22Rv1 (cell line): ENCODE results near the gene BPIFB2.

ENCODE experiments used
- H3K27ac ChIP-seq: fragments of 450-650 bp; 2 replicates; pipeline ENCODE4 v1.5.1; 2017
- CTCF ChIP-seq: fragments of 450-650 bp; IDR thresholded peaks from 2 replicates; pipeline ENCODE4 v1.5.1; 2017; ENCODE audit warnings: mild to moderate bottlenecking
- ZFX ChIP-seq: fragments of 450-650 bp; IDR thresholded peaks from 2 replicates; pipeline ENCODE4 v1.6.1; 2017; ENCODE audit warnings: antibody characterized with exemption, borderline replicate concordance

The BPIFB2 gene

GRCh38 chr20:32984631-32985354, 22.7 kb upstream of the BPIFB2 start:
- no peak overlapping the region for H3K27ac ChIP-seq
- TF ChIP-seq ZFX, result no peak
- TF ChIP-seq CTCF, result no peak

GRCh38 chr20:32985596-32985995, 21.9 kb upstream of the BPIFB2 start:
- TF ChIP-seq ZFX (no peak), CTCF (no peak)
- no peak overlapping the region for H3K27ac ChIP-seq

GRCh38 chr20:32986331-32986966, 21.1 kb upstream of the BPIFB2 start:
- no peak overlapping the region for H3K27ac ChIP-seq
- TF ChIP-seq CTCF (no peak), ZFX (no peak)

GRCh38 chr20:32987044-32987825, 20.3 kb upstream of the BPIFB2 start:
- no peak overlapping the region for H3K27ac ChIP-seq
- TF ChIP-seq CTCF, result no peak
- no peak for TF ChIP-seq ZFX

- no peak for TF ChIP-seq ZFX
- H3K27ac ChIP-seq, result no peak overlapping the region
Observed at GRCh38 chr20:32988008-32988407, 19.5 kb upstream of the BPIFB2 start.

GRCh38 chr20:32989507-32990283, 17.8 kb upstream of the BPIFB2 start:
- H3K27ac ChIP-seq, result no peak overlapping the region
- TF ChIP-seq CTCF (no peak), ZFX (no peak)

GRCh38 chr20:32990426-32990825, 17.1 kb upstream of the BPIFB2 start:
- H3K27ac ChIP-seq, result no peak overlapping the region
- TF ChIP-seq CTCF (no peak), ZFX (no peak)
